Activated effector memory CD4-positive, alpha-beta T cell treated with anti-CD3 and anti-CD28 coated beads, Interleukin-2, amount 50 U/mL, for 16 hours (primary cell): Measurements from ENCODE around the gene KCTD14.
"Not testable (repeated sequence)": the region's sequence is repeated elsewhere in the genome, so short reads cannot be mapped to it uniquely, and the experiment has no call there.

ENCODE experiments used
- DNase-seq: peaks from one replicate; pipeline ENCODE4 v3.0.0-alpha.2; 2020

Gene KCTD14, protein sequence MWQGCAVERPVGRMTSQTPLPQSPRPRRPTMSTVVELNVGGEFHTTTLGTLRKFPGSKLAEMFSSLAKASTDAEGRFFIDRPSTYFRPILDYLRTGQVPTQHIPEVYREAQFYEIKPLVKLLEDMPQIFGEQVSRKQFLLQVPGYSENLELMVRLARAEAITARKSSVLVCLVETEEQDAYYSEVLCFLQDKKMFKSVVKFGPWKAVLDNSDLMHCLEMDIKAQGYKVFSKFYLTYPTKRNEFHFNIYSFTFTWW

DNA sequence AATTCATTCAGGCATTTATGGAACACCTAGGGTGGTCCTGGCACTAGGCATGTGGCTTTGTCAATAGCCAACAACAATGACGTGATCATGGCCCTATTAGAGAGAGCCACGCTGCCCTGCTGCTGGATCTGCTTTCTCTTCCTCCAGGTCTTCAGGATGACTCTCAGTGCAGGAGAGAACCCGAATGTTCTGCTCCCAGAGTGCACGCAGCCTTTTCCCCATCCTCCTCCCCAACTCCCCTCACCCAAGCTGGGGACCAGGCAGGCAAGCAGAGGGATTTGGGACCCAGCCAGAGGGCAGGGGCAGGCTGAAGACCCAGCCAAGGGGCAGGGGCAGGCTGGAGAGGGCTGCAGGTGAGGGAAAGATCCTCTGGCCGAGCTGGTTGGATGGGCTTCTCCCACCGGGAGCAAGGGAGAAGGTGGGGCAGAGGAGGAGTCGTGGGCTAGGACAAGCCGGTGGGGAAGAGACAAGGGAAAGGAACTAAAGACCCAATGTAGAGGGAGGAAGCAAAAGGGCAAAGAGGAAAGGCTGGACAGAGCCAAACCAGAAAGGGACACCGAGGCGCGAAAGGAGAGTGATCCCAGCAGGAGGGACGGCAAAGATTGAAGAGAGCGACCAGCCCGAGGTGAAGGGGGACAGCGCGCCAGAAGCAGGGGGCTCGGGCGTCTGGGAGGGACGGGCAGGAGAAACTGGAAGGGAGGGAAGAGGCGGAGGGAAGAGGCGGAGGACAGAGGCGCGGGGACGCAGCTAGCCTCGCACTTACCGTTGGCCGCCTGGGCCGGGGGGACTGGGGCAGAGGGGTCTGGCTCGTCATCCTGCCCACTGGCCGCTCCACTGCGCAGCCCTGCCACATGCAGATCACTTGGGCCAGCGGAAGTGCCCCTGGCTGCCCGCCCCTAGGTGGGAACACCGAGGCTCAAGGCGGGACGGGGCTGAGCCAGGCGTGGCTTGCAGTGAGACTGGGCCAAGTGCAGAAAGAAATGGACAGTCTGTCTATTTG lies at the start of gene KCTD14:
TSS of gene KCTD14 (minus strand) at position 880 of the 1,000 bp plus-strand sequence. CDS start at position 853, 27 bp downstream.
- no peak for DNase-seq

DNA sequence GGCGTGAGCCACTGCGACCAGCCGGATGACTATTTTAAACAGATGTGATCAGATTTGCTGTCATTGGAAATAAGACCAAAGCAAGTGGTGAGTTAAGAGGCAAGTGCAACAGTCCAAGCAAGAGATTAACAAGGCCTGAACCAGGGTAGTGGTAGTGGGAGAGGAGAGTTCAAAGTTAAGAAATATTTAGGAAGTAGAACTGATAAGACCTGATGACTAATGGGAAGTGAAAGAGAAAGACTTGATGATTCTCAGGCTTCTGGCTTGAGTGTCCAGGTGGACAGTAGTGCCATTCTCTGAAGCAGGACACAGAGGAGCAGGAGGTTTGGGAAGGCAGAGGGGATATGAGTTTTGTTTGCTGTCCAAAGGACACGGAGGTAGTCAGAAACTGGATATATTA lies 49.4 kb upstream of the KCTD14 start:
- DNase-seq = no peak

DNA sequence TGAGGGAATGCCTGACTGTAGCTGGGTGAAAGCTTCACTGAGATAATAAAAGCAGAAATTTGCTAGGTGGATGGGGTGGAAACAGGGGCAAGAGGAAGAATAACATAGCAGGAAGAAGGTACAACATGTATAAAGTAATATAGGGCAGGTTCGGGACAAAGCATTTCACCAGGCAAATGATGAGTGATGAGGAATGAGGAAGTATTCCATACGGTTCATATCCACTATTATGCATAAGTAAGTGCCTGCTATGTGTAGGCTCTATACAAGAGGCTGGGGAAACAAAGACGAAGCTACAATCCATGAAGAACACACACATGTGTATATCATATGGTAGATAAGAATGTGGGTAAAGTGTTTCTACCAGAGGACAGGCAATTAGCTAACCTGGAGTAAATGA lies 48.6 kb upstream of the KCTD14 start:
- DNase-seq = no peak

DNA sequence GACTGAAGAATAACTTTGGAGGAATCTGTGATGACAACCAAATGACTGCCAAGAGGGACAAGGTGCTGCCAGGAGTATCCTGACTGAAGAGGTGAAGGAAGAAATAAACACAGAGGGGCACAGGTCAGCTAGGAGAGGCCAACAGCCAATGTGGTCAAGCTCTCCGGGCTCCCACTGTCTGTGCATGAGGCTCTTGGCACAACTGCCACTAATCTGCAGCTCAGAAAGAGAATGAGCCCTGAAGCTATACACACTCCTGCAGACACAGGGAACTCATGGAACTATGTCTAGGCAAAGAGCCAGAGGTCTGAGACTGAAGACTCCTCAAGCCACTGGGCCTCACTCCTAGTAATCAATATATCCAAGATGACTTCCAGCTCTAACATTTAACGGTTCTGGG lies 47.5 kb upstream of the KCTD14 start:
- DNase-seq = no peak

GRCh38 chr11:78069465-78069864 lies 46.4 kb upstream of the KCTD14 start:
- no peak for DNase-seq

DNA sequence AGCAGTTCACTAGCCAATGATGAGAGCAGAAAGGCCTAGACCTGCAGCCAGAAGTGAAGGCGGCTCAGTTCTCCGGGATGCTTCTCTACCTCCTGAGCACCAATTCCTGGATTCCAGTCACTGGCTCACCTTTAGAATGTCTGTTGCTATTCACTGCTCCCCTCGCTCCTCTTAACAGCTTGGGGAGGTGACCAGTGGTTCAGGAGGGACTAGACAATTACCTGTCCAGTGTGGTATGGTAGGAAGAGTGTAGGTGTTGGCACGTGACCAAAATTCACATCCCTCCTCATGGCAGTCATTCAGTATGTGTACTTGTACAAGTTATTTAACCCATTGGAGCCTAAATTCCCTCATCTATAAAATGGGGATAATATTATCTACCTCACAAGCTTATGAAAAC lies 44.6 kb upstream of the KCTD14 start:
- no peak for DNase-seq

- no peak for DNase-seq
Measured at GRCh38 chr11:78066471-78066870, 43.4 kb upstream of the KCTD14 start.

GRCh38 chr11:78065203-78065602 lies 42.1 kb upstream of the KCTD14 start:
- DNase-seq = no peak

- DNase-seq = no peak
Measured at GRCh38 chr11:78063440-78064181, 40.5 kb upstream of the KCTD14 start, which contains the start of gene THRSP. Gene THRSP (plus strand): TSS chr11:78063861. CDS start chr11:78063882, 21 bp downstream.

DNA sequence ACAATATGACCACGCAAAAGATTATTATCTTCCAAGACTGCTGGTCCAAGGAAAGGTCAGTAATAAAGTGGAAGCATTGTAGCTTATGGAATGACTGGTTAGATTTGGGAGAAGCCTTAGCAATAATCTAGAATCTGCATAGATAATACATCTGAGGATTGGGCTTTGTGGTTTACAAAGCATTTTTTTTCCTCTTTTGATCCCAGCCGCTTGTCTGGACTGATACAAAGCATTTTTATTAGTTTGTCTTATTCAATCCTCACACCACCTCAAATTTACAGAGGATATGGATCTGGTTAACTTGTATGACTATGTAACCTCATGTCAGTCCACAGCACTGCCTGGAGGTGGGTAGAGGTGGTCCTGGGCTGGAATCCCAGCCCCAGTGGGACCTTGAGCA lies 39.6 kb upstream of the KCTD14 start:
- DNase-seq = no peak

- no peak for DNase-seq
Measured at GRCh38 chr11:78061921-78062311, 38.8 kb upstream of the KCTD14 start.

- DNase-seq = no peak
Measured at GRCh38 chr11:78061088-78061920, 38.2 kb upstream of the KCTD14 start.

- DNase-seq = no peak
Measured at GRCh38 chr11:78060533-78060932, 37.5 kb upstream of the KCTD14 start.

- not testable (repeated sequence) for DNase-seq
Measured at GRCh38 chr11:78059749-78060328, 36.8 kb upstream of the KCTD14 start.

- no peak for DNase-seq
Measured at GRCh38 chr11:78057462-78058055, 34.5 kb upstream of the KCTD14 start.

- DNase-seq = no peak
Measured at GRCh38 chr11:78056093-78056492, 33.0 kb upstream of the KCTD14 start.

DNA sequence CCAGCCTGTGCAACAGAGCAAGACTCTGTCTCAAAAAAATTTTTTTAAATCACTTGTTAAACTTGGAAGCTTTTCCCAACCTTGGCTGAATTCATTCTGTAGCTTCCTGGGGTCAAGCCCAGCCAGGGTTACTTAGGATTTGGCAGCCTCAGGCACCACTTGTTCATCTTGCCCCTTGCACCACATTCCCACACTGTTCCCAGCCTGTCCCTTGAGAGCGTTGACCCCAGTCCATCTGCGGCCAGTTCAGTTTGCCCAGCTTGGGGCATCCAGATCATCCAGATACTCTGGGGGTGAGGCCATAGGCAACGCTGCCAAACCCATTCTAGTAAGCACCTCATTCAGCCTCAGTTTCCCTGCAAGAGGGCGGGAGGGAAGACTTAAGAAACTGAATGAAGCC lies 31.9 kb upstream of the KCTD14 start:
- DNase-seq = no peak

GRCh38 chr11:78050964-78051831 lies 28.1 kb upstream of the KCTD14 start:
- DNase-seq = no peak

GRCh38 chr11:78049348-78049747 lies 26.3 kb upstream of the KCTD14 start:
- DNase-seq = no peak

DNA sequence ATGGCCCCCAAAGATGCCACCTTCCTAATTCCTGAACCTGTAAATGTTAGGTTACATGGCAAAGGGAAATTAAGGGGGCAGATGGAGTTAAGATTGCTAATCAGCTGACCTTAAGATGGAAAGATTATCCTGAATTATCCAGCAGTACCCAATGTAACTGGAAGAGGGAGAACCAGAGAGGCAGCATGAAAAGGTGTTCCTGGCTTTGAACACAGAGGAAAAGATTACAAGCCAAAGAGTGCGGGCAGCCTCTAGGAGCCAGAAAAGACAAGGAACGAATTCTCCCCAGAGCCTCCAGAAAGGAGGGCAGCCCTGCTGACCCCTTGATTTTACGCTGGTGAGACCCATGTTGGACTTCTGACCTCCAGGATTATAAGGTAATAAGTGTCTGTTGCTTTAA lies 25.5 kb upstream of the KCTD14 start:
- no peak for DNase-seq

GRCh38 chr11:78046486-78046854 lies 23.4 kb upstream of the KCTD14 start:
- DNase-seq = no peak
